CD14-positive monocyte (primary cell): ENCODE results near the gene RBSN. TPM values are rescaled to one million over a fixed set of nuclear protein-coding genes. Genes with fewer than 3 reads are reported as not detected.

ENCODE experiments used
- DNase-seq, 3 donors: peaks; one replicate each; pipeline ENCODE4 v3.0.0-alpha.2; 2011 to 2022
- H2AFZ ChIP-seq: 2 replicates; pipeline ENCODE4 v1.6.0; 2012; ENCODE audit warnings: mild to moderate bottlenecking, low read depth, low read length, inconsistent platforms; ENCODE audit not compliant: insufficient read depth, poor library complexity, severe bottlenecking
- H3K27ac ChIP-seq, 2 donors: 1 replicate in 1 of 2; 2 replicates in 1 of 2; pipeline ENCODE4 v1.5.1; 2012 to 2013; ENCODE audit warnings: low read length in 2 of 2, control low read depth in 1 of 2, inconsistent platforms in 1 of 2, low read depth in 1 of 2, mild to moderate bottlenecking in 1 of 2
- H3K27me3 ChIP-seq, 2 donors: one replicate each; pipeline versions ENCODE4 v1.6.0 to v1.6.1; 2011 to 2013; ENCODE audit warnings: low read length in 2 of 2; ENCODE audit not compliant: control insufficient read depth in 2 of 2, insufficient read depth in 2 of 2
- H3K36me3 ChIP-seq, 2 donors: replicated peaks in 1 of 2; 1 replicate in 1 of 2; 2 replicates in 1 of 2; pipeline versions ENCODE4 v1.5.1 to v1.6.1; 2012 to 2013; ENCODE audit warnings: low read length in 2 of 2, control low read depth in 1 of 2, inconsistent platforms in 1 of 2, mild to moderate bottlenecking in 1 of 2; ENCODE audit not compliant: insufficient read depth in 2 of 2, control insufficient read depth in 1 of 2
- H3K4me1 ChIP-seq, 2 donors: 1 replicate in 1 of 2; 2 replicates in 1 of 2; pipeline versions ENCODE4 v1.5.1 to v1.6.1; 2012 to 2013; ENCODE audit warnings: low read length in 2 of 2, control low read depth in 1 of 2, inconsistent platforms in 1 of 2, mild to moderate bottlenecking in 1 of 2, moderate library complexity in 1 of 2; ENCODE audit not compliant: insufficient read depth in 2 of 2, control insufficient read depth in 1 of 2
- H3K4me2 ChIP-seq: replicated peaks from 2 replicates; pipeline ENCODE3; 2012; ENCODE audit warnings: low read length, moderate library complexity, mild to moderate bottlenecking; ENCODE audit not compliant: poor library complexity, severe bottlenecking; ENCODE audit errors: extremely low read depth
- H3K4me3 ChIP-seq, 3 experiments: fragments of 200-600 bp in 1 of 3; sonication (generic) in 1 of 3; replicated peaks in 1 of 3; 1 replicate in 2 of 3; 2 replicates in 1 of 3; pipeline ENCODE4 v1.5.1; 2011 to 2013; ENCODE audit warnings: low read length in 3 of 3, mild to moderate bottlenecking in 3 of 3, control low read depth in 2 of 3, low read depth in 2 of 3, inconsistent platforms in 1 of 3, moderate library complexity in 1 of 3
- H3K79me2 ChIP-seq: 2 replicates; pipeline ENCODE4 v1.6.0; 2012; ENCODE audit warnings: mild to moderate bottlenecking, control low read depth, inconsistent platforms, low read length, moderate library complexity; ENCODE audit not compliant: insufficient read depth
- H3K9ac ChIP-seq: 2 replicates; pipeline ENCODE4 v1.6.0; 2017; ENCODE audit warnings: low read length, mild to moderate bottlenecking; ENCODE audit not compliant: insufficient read depth, poor library complexity, severe bottlenecking
- H3K9me3 ChIP-seq, 2 donors: replicated peaks in 1 of 2; 1 replicate in 1 of 2; 2 replicates in 1 of 2; pipeline versions ENCODE4 v1.5.1 to v1.6.1; 2012 to 2013; ENCODE audit warnings: low read length in 2 of 2, control low read depth in 1 of 2; ENCODE audit not compliant: control insufficient read depth in 1 of 2, insufficient read depth in 1 of 2
- H4K20me1 ChIP-seq: 2 replicates; pipeline ENCODE4 v1.6.0; 2012; ENCODE audit warnings: mild to moderate bottlenecking, low read length, control low read depth, moderate library complexity; ENCODE audit not compliant: insufficient read depth
- H3K27ac Mint-ChIP-seq, 7 donors: one replicate each; pipeline ENCODE4 v1.8.0; 2020; ENCODE audit warnings: mild to moderate bottlenecking in 7 of 7, mixed read lengths in 7 of 7, moderate library complexity in 6 of 7, inconsistent platforms in 2 of 7
- H3K27me3 Mint-ChIP-seq, 3 donors: one replicate each; pipeline ENCODE4 v1.8.0; 2021 to 2022; ENCODE audit warnings: low read depth in 3 of 3, mild to moderate bottlenecking in 3 of 3, mixed read lengths in 3 of 3, moderate library complexity in 3 of 3, inconsistent platforms in 1 of 3
- H3K36me3 Mint-ChIP-seq, 2 donors: one replicate each; pipeline ENCODE4 v1.8.0; 2020; ENCODE audit warnings: mixed read lengths in 2 of 2, inconsistent platforms in 1 of 2, mild to moderate bottlenecking in 1 of 2
- H3K4me1 Mint-ChIP-seq: one replicate; pipeline ENCODE4 v1.8.0; 2020; ENCODE audit warnings: mild to moderate bottlenecking, mixed read lengths
- H3K4me3 Mint-ChIP-seq, 2 donors: one replicate each; pipeline ENCODE4 v1.8.0; 2020; ENCODE audit warnings: mild to moderate bottlenecking in 2 of 2, mixed read lengths in 2 of 2, moderate library complexity in 1 of 2
- H3K9me3 Mint-ChIP-seq, 7 donors: one replicate each; pipeline ENCODE4 v1.8.0; 2020 to 2022; ENCODE audit warnings: mixed read lengths in 7 of 7, mild to moderate bottlenecking in 6 of 7, moderate library complexity in 6 of 7, inconsistent platforms in 2 of 7
- CTCF ChIP-seq: fragments of 200-600 bp; IDR thresholded peaks from one replicate; pipeline ENCODE4 v1.8.0; 2022; ENCODE audit warnings: antibody characterized with exemption, mild to moderate bottlenecking
- WGBS: methylation state at CpG from one replicate; pipeline ENCODE4 v1.1.5; 2013; ENCODE audit warnings: missing lambda C conversion rate; ENCODE audit not compliant: insufficient coverage; 5-methylcytosine and 5-hydroxymethylcytosine counted together
- intact Hi-C, 2 donors: fragments of 100-400 bp; cut with micrococcal nuclease; formaldehyde crosslinking; loops; one replicate each; pipeline versions ENCODE4 v1.15.0 to v1.15.1; 2023
- polyA plus RNA-seq, 3 donors: library from polyadenylated mRNA; depleted of rRNA in 1 of 3; unstranded in 2 of 3; stranded (reverse) in 1 of 3; fragments of 300-500 nt in 2 of 3; fragments of >200 nt in 1 of 3; fragmentation: Illumina TruSeq in 2 of 3; gene quantifications; 1 replicate in 2 of 3; 2 replicates in 1 of 3; pipeline ENCODE4 v1.2.3, GENCODE V29; 2012 to 2021

Gene RBSN
- polyA plus RNA-seq, 3 donors = 6.7 to 10.1 (median 8.1) TPM

GRCh38 chr3:15045667-15046066 lies 53.3 kb downstream of the RBSN start:
- no peak overlapping the region for H3K27ac ChIP-seq
- no peak overlapping the region for H3K9ac ChIP-seq
- no peak for TF ChIP-seq CTCF
- H3K27ac Mint-ChIP-seq = peak overlapping the region in 1 of 7 donors; percentile 47
- H4K20me1 ChIP-seq = peaks cover 15% of the 10 kb centered on the region
- no peaks in the 10 kb centered on the region for H3K9me3 Mint-ChIP-seq
- no peak overlapping the region for H2AFZ ChIP-seq
- 100% methylated on average over 1 of the region's 1 CpG for WGBS
- H3K4me1 ChIP-seq = no peaks in the 10 kb centered on the region
- intact Hi-C loops = no loop called here
- peaks cover 97 to 100% of the 10 kb centered on the region in 2 donors for H3K36me3 ChIP-seq
- peaks cover 5% of the 10 kb centered on the region for H3K79me2 ChIP-seq
- no peaks in the 10 kb centered on the region for H3K27me3 ChIP-seq
- no peaks in the 10 kb centered on the region for H3K9me3 ChIP-seq
- peaks cover 0 to 1% (median 0%) of the 10 kb centered on the region in 3 donors for H3K27me3 Mint-ChIP-seq
- H3K36me3 Mint-ChIP-seq = peaks cover 92 to 95% of the 10 kb centered on the region in 2 donors
- no peak overlapping the region for H3K4me3 ChIP-seq
- H3K4me2 ChIP-seq = no peak overlapping the region
- DNase-seq = no peak
- peaks cover 2% of the 10 kb centered on the region for H3K4me1 Mint-ChIP-seq
- H3K4me3 Mint-ChIP-seq = no peak overlapping the region

GRCh38 chr3:15044326-15044725 lies 54.6 kb downstream of the RBSN start:
- peak overlapping the region in 2 of 7 donors; percentile 47 to 50 for H3K27ac Mint-ChIP-seq
- Histone ChIP-seq H3K9ac (no peak overlapping the region), H2AFZ (no peak overlapping the region), H3K4me1 (no peaks in the 10 kb centered on the region), H3K36me3 (peaks cover 95 to 100% of the 10 kb centered on the region in 2 donors), H3K27ac (no peak overlapping the region), H4K20me1 (peaks cover 3% of the 10 kb centered on the region), H3K79me2 (peaks cover 3% of the 10 kb centered on the region), H3K9me3 (no peaks in the 10 kb centered on the region), H3K27me3 (no peaks in the 10 kb centered on the region), H3K4me3 (no peak overlapping the region), H3K4me2 (no peak overlapping the region)
- no peak for DNase-seq
- no peak overlapping the region for H3K4me3 Mint-ChIP-seq
- peaks cover 0 to 1% (median 0%) of the 10 kb centered on the region in 3 donors for H3K27me3 Mint-ChIP-seq
- no peak for TF ChIP-seq CTCF
- H3K4me1 Mint-ChIP-seq = no peaks in the 10 kb centered on the region
- no peaks in the 10 kb centered on the region for H3K9me3 Mint-ChIP-seq
- intact Hi-C loops = no loop called here
- 87% methylated on average over 3 of the region's 7 CpGs for WGBS
- H3K36me3 Mint-ChIP-seq = peaks cover 90 to 95% of the 10 kb centered on the region in 2 donors
